Karpas-422 (cell line): ENCODE measurements around the gene PWWP2B. TPM values are rescaled to one million over a fixed set of nuclear protein-coding genes. Genes with fewer than 3 reads are reported as not detected.

ENCODE experiments used
- DNase-seq: peaks from one replicate; pipeline ENCODE4 v3.0.0-alpha.2; 2015
- H2AFZ ChIP-seq: fragments of 200-600 bp; sonication (generic); 2 replicates; pipeline ENCODE4 v1.6.1; 2014; ENCODE audit warnings: antibody characterized with exemption, low read length, mixed read lengths
- H3K27ac ChIP-seq: fragments of 200-600 bp; sonication (generic); 2 replicates; pipeline ENCODE4 v1.5.1; 2014; ENCODE audit warnings: mild to moderate bottlenecking, low read length, moderate library complexity
- H3K27me3 ChIP-seq: fragments of 200-600 bp; sonication (generic); 2 replicates; pipeline ENCODE4 v1.6.1; 2014; ENCODE audit warnings: low read length, mixed read lengths
- H3K36me3 ChIP-seq: fragments of 200-600 bp; sonication (generic); 2 replicates; pipeline ENCODE4 v1.6.1; 2014; ENCODE audit warnings: low read length, mixed read lengths; ENCODE audit not compliant: insufficient read depth
- H3K4me1 ChIP-seq: fragments of 200-600 bp; sonication (generic); 2 replicates; pipeline ENCODE4 v1.6.1; 2014; ENCODE audit warnings: mild to moderate bottlenecking, low read length, mixed read lengths
- H3K4me2 ChIP-seq: fragments of 200-600 bp; sonication (generic); 2 replicates; pipeline ENCODE4 v1.6.1; 2014; ENCODE audit warnings: low read length, low read depth, mild to moderate bottlenecking; ENCODE audit not compliant: poor library complexity, severe bottlenecking
- H3K4me3 ChIP-seq: fragments of 200-600 bp; sonication (generic); 2 replicates; pipeline ENCODE4 v1.5.1; 2014; ENCODE audit warnings: mild to moderate bottlenecking, antibody characterized with exemption, low read length, mixed read lengths
- H3K79me2 ChIP-seq: fragments of 200-600 bp; sonication (generic); 2 replicates; pipeline ENCODE4 v1.6.1; 2014; ENCODE audit warnings: mild to moderate bottlenecking, low read length, mixed read lengths
- H3K9ac ChIP-seq: fragments of 200-600 bp; sonication (generic); 2 replicates; pipeline ENCODE4 v1.6.0; 2014; ENCODE audit warnings: low read length
- H3K9me2 ChIP-seq: fragments of 200-600 bp; sonication (generic), shearing (Covaris generic); replicated peaks from 2 replicates; pipeline ENCODE4 v1.6.0; 2014; ENCODE audit warnings: mild to moderate bottlenecking, low read length, moderate library complexity; ENCODE audit not compliant: insufficient read depth
- H3K9me3 ChIP-seq: fragments of 300-700, 200-600 bp; sonication (generic); 2 replicates; pipeline ENCODE4 v1.6.1; 2014; ENCODE audit warnings: low read length, mixed read lengths
- H4K20me1 ChIP-seq: fragments of 200-600 bp; sonication (generic); 2 replicates; pipeline ENCODE4 v1.6.1; 2014; ENCODE audit warnings: mild to moderate bottlenecking, antibody characterized with exemption, low read length, low read depth; ENCODE audit not compliant: insufficient read depth
- total RNA-seq: library from RNA; depleted of rRNA; stranded (reverse); fragments of >200 nt; shearing (Covaris generic); gene quantifications from 2 replicates; pipeline ENCODE4 v1.2.3, GENCODE V29; 2014; ENCODE audit warnings: low replicate concordance

The PWWP2B gene
- total RNA-seq, 1 experiment from 2014 or later = 1.4 TPM

DNA sequence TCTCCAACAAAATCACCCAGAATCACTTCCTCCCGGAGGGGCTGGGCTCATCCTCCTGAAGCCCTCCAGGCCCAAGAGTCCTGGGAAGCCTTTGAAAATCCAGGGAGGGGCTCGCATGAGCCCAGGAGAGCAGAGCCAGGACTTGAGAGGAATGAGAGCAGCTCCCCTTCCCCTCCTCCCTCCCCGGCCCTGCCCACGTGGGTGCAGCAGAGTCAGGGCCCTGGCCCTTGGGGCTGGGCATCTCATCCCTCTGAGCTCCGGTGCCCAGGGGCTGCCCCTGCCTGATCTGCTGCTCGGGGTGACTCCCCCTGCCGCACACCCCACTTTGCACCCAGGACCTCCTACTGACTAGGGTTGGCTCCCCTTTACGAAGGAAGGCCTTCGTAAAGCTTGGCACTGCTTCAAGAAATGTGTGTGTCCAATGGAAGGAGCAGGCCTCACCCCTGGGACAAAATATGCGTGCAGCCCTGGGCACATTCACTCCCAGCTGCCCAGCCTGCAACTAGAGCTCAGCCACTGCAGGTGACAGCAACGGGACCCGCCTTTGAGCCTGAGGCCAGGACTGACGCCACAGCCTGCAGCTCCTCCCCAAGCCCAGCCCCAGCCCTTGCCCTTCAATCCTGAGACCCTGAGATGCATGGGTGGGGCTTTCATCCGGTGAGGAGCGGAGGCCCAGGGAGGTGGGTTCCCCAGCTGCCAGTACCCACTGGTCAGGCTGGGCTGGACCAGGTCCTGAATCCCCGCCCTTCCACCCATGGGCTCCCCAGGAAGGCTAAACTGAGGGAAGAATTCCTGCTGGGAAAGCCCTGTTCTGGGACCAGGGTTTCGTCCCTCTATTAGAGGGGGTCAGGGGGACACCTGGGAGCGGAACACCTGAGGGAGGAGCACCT is 21.8 kb downstream of the PWWP2B start:
- Histone ChIP-seq H3K27me3 (no peaks in the 10 kb centered on the region), H4K20me1 (no peaks in the 10 kb centered on the region; the same call in 1 of the 2 replicates), H3K9me2 (no peaks in the 10 kb centered on the region), H3K9ac (no peak overlapping the region), H3K4me2 (no peak overlapping the region), H3K36me3 (no peaks in the 10 kb centered on the region), H3K79me2 (no peaks in the 10 kb centered on the region), H3K27ac (peak overlapping the region; percentile 54; the same call in 1 of the 2 replicates), H2AFZ (no peak overlapping the region), H3K9me3 (no peaks in the 10 kb centered on the region), H3K4me1 (peaks cover 57% of the 10 kb centered on the region), H3K4me3 (no peak overlapping the region)
- DNase-seq = peak; percentile 75

DNA sequence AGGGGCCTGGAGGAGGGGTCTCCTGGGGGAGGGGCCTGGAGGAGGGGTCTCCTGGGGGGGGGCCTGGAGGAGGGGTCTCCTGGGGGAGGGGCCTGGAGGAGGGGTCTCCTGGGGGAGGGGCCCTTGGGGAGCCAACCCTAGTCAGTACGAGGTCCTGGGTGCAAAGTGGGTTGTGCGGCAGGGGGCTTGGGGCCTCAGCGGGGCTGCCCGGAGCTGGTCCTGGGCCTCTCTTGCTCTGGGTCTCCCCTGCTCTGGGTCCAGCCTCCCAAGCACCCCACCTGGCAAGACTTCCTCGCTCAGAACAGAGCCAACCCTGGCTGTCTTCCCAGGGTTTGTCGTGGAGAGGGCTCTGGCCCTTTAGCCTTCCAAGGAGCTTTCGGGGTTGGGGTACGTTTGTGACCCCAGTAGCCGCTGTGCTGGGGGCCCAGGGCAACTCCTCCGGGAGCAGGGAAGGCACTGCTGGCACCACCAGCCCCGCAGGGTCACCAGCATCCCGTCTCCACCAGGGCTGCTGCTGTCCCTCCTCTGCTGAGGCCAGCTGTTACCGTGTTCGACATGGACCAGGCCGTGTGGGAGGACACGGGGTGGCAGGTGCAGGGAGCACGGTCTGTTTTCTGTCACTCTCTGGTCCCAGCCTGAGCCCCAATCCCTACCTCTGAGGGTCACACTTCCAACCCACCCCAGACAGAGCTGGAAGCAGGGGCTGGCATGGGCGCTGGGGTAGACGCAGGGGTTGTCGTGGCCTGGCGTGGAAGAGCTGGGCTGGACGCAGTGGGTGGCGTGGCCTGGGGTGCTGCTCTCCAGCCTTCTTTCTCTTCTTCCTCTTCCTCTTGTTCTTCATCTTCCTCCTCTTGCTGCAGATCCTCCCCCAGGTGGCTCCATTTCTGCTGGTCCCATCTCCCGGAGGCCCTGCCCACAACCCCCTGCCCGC is 22.8 kb downstream of the PWWP2B start:
- Histone ChIP-seq H3K9ac (peak overlapping the region; percentile 17; the same call in 1 of the 2 replicates), H2AFZ (no peak overlapping the region), H3K4me3 (no peak overlapping the region), H3K4me2 (no peak overlapping the region), H3K9me2 (no peaks in the 10 kb centered on the region), H3K36me3 (no peaks in the 10 kb centered on the region), H3K4me1 (peaks cover 57% of the 10 kb centered on the region), H3K9me3 (no peaks in the 10 kb centered on the region), H3K27me3 (no peaks in the 10 kb centered on the region), H4K20me1 (no peaks in the 10 kb centered on the region; the same call in 1 of the 2 replicates), H3K79me2 (no peaks in the 10 kb centered on the region), H3K27ac (peak overlapping the region; percentile 66)
- no peak for DNase-seq

- H3K4me3 ChIP-seq = no peak overlapping the region
- DNase-seq = no peak
- H3K36me3 ChIP-seq = no peaks in the 10 kb centered on the region
- no peaks in the 10 kb centered on the region; the same call in 1 of the 2 replicates for H4K20me1 ChIP-seq
- H3K4me1 ChIP-seq = peaks cover 57% of the 10 kb centered on the region
- peak overlapping the region; percentile 17; the same call in 1 of the 2 replicates for H3K9ac ChIP-seq
- H3K4me2 ChIP-seq = peak overlapping the region; percentile 53
- H3K9me2 ChIP-seq = no peaks in the 10 kb centered on the region
- no peaks in the 10 kb centered on the region for H3K79me2 ChIP-seq
- no peaks in the 10 kb centered on the region for H3K9me3 ChIP-seq
- peak overlapping the region; percentile 66 for H3K27ac ChIP-seq
- H2AFZ ChIP-seq = no peak overlapping the region
- H3K27me3 ChIP-seq = no peaks in the 10 kb centered on the region
Observed at GRCh38 chr10:132420469-132420980, 23.5 kb downstream of the PWWP2B start.

- H3K4me3 ChIP-seq = peak overlapping the region; percentile 36; the same call in 1 of the 2 replicates
Observed at GRCh38 chr10:132420981-132421846, 24.2 kb downstream of the PWWP2B start.

GRCh38 chr10:132421847-132422751 is 25.1 kb downstream of the PWWP2B start:
- Histone ChIP-seq H3K4me1 (peaks cover 57% of the 10 kb centered on the region), H3K4me3 (peak overlapping the region; percentile 36; the same call in 1 of the 2 replicates), H3K9me2 (no peaks in the 10 kb centered on the region), H3K27me3 (no peaks in the 10 kb centered on the region), H3K79me2 (no peaks in the 10 kb centered on the region), H3K9ac (peak overlapping the region; percentile 55), H3K4me2 (peak overlapping the region; percentile 53), H2AFZ (no peak overlapping the region), H4K20me1 (no peaks in the 10 kb centered on the region; the same call in 1 of the 2 replicates), H3K36me3 (no peaks in the 10 kb centered on the region), H3K9me3 (no peaks in the 10 kb centered on the region), H3K27ac (peak overlapping the region; percentile 66)
- peak; percentile 79 for DNase-seq

More at GRCh38 chr10:132420981-132421846, 24.2 kb downstream of the PWWP2B start:
- H2AFZ ChIP-seq = no peak overlapping the region
- peaks cover 57% of the 10 kb centered on the region for H3K4me1 ChIP-seq
- no peaks in the 10 kb centered on the region for H3K9me3 ChIP-seq
- no peak for DNase-seq
- peak overlapping the region; percentile 53 for H3K4me2 ChIP-seq
- H3K27me3 ChIP-seq = no peaks in the 10 kb centered on the region
- H3K36me3 ChIP-seq = no peaks in the 10 kb centered on the region
- peak overlapping the region; percentile 55 for H3K9ac ChIP-seq
- no peaks in the 10 kb centered on the region for H3K79me2 ChIP-seq
- H4K20me1 ChIP-seq = no peaks in the 10 kb centered on the region; the same call in 1 of the 2 replicates
- peak overlapping the region; percentile 66 for H3K27ac ChIP-seq
- no peaks in the 10 kb centered on the region for H3K9me2 ChIP-seq

GRCh38 chr10:132422903-132423825 is 26.2 kb downstream of the PWWP2B start:
- no peaks in the 10 kb centered on the region for H3K9me3 ChIP-seq
- no peak overlapping the region for H2AFZ ChIP-seq
- peak overlapping the region; percentile 53 for H3K4me2 ChIP-seq
- H4K20me1 ChIP-seq = no peaks in the 10 kb centered on the region; the same call in 1 of the 2 replicates
- H3K9me2 ChIP-seq = no peaks in the 10 kb centered on the region
- peak overlapping the region; percentile 36 for H3K9ac ChIP-seq
- no peaks in the 10 kb centered on the region for H3K79me2 ChIP-seq
- no peak overlapping the region; the same call in 1 of the 2 replicates for H3K4me3 ChIP-seq
- peak; percentile 53 for DNase-seq
- H3K27ac ChIP-seq = peak overlapping the region; percentile 66
- H3K36me3 ChIP-seq = no peaks in the 10 kb centered on the region
- H3K27me3 ChIP-seq = no peaks in the 10 kb centered on the region
- H3K4me1 ChIP-seq = peaks cover 49% of the 10 kb centered on the region
